HL-60 (cell line): ENCODE results near the gene CMYA5.
"Not testable (repeated sequence)": the region's sequence is repeated elsewhere in the genome, so short reads cannot be mapped to it uniquely, and the experiment has no call there.

ENCODE experiments used
- CTCF ChIP-seq: IDR thresholded peaks from one replicate; pipeline ENCODE4 v1.5.1; 2011; ENCODE audit warnings: low read length, control low read depth, inconsistent platforms; ENCODE audit not compliant: insufficient read depth
- GABPA ChIP-seq: IDR thresholded peaks from 2 replicates; pipeline ENCODE4 v1.6.1; 2012; ENCODE audit warnings: low read depth
- POLR2AphosphoS5 ChIP-seq: IDR thresholded peaks from 2 replicates; pipeline ENCODE4 v1.6.1; 2012; ENCODE audit warnings: low read depth
- REST ChIP-seq: IDR thresholded peaks from 2 replicates; pipeline ENCODE4 v1.6.1; 2012; ENCODE audit warnings: low read depth; ENCODE audit not compliant: insufficient replicate concordance

GRCh38 chr5:79764147-79764546 lies 74.5 kb downstream of the CMYA5 start:
- not testable (repeated sequence) for TF ChIP-seq CTCF, GABPA, REST, POLR2AphosphoS5
